GM12878 (cell line): Measurements from ENCODE around the gene LAYN. TPM values are rescaled to one million over a fixed set of nuclear protein-coding genes. Genes with fewer than 3 reads are reported as not detected.

ENCODE experiments used
- ATAC-seq: fragments of 200-7000 bp; cut with Tn5 transposase; 3 replicates; pipeline ENCODE4 v1.9.1; 2020; ENCODE audit warnings: mild to moderate bottlenecking, moderate library complexity
- BruUV-seq: library from RNA; stranded (reverse); fragments of 400-500 nt; replicated peaks from 2 replicates; lab custom pipeline; 2021; lab: Mats Ljungman, UMichigan
- CTCF ChIA-PET: fragments of 300-600 bp; sonication (Branson Sonifier 250); formaldehyde crosslinking; extraction: SDS; loops from one replicate; lab custom pipeline; 2021; ENCODE audit warnings: inconsistent platforms; lab: Yijun Ruan, JAX
- POLR2A ChIA-PET: fragments of 350-600 bp; formaldehyde crosslinking; extraction: SDS; loops from one replicate; lab custom pipeline; 2021; ENCODE audit warnings: inconsistent platforms; lab: Charles Lee
- RAD21 ChIA-PET: fragments of 300-600 bp; sonication (Branson Sonifier 250); formaldehyde crosslinking; loops from one replicate; lab custom pipeline; 2023; ENCODE audit warnings: antibody characterized with exemption; ENCODE audit not compliant: unreplicated experiment; lab: Charles Lee
- SMC1A ChIA-PET: fragments of 300-600 bp; sonication (Branson Sonifier 250); formaldehyde crosslinking; loops from one replicate; lab custom pipeline; 2023; ENCODE audit not compliant: unreplicated experiment, uncharacterized antibody; lab: Charles Lee
- DNase-seq: peaks from one replicate; pipeline ENCODE4 v3.0.0-alpha.2; 2011; ENCODE audit warnings: low read depth, low spot score
- FAIRE-seq: peaks from 3 replicates; lab custom pipeline; 2011; peaks lifted over from hg19 to GRCh38; lab: Jason Lieb, UNC
- H2AFZ ChIP-seq: 2 replicates; pipeline ENCODE4 v1.6.0; 2011; ENCODE audit warnings: low read depth, low read length, control low read depth; ENCODE audit not compliant: control insufficient read depth
- H3K27ac ChIP-seq: 2 replicates; pipeline ENCODE4 v1.5.1; 2011; ENCODE audit warnings: control low read depth; ENCODE audit not compliant: control insufficient read depth, insufficient read depth
- H3K27me3 ChIP-seq, 2 experiments: replicated peaks in 1 of 2; 2 replicates each; pipeline versions ENCODE4 v1.6.0 to v1.6.1; 2011; ENCODE audit warnings: low read length in 1 of 2; ENCODE audit not compliant: control insufficient read depth in 2 of 2, insufficient read depth in 2 of 2
- H3K36me3 ChIP-seq, 2 experiments: 2 replicates each; pipeline ENCODE4 v1.5.1; 2011; ENCODE audit warnings: low read length in 1 of 2; ENCODE audit not compliant: control insufficient read depth in 2 of 2, insufficient read depth in 2 of 2
- H3K4me1 ChIP-seq: 2 replicates; pipeline ENCODE4 v1.6.1; 2011; ENCODE audit warnings: mild to moderate bottlenecking, low read length, moderate library complexity, mixed read lengths; ENCODE audit not compliant: control insufficient read depth, insufficient read depth
- H3K4me2 ChIP-seq: 2 replicates; pipeline ENCODE4 v1.6.0; 2011; ENCODE audit warnings: control low read depth; ENCODE audit not compliant: control insufficient read depth, insufficient read depth
- H3K4me3 ChIP-seq: fragments of 200-600 bp; sonication (generic); 2 replicates; pipeline ENCODE4 v1.5.1; 2016
- H3K79me2 ChIP-seq: 2 replicates; pipeline ENCODE4 v1.6.0; 2011; ENCODE audit warnings: low read length; ENCODE audit not compliant: control insufficient read depth, insufficient read depth
- H3K9ac ChIP-seq: 2 replicates; pipeline ENCODE4 v1.8.0; 2011; ENCODE audit warnings: low read length, control low read depth, mixed read lengths; ENCODE audit not compliant: control insufficient read depth, insufficient read depth
- H3K9me3 ChIP-seq: replicated peaks from 3 replicates; pipeline ENCODE4 v1.5.1; 2011; ENCODE audit warnings: mild to moderate bottlenecking, low read length; ENCODE audit not compliant: control insufficient read depth, insufficient read depth
- H4K20me1 ChIP-seq: 2 replicates; pipeline ENCODE4 v1.6.0; 2011; ENCODE audit not compliant: control insufficient read depth, insufficient read depth
- ASH2L ChIP-seq: fragments of 300-600, 200-600 bp; sonication (generic); IDR thresholded peaks from 2 replicates; pipeline ENCODE4 v1.6.1; 2017; ENCODE audit warnings: low read depth, mild to moderate bottlenecking, borderline replicate concordance
- CBX5 ChIP-seq: sonication (generic); IDR thresholded peaks from 2 replicates; pipeline ENCODE4 v1.6.1; 2016; ENCODE audit warnings: low read depth, moderate library complexity, mild to moderate bottlenecking, inconsistent platforms
- EGR1 ChIP-seq, 2 experiments: IDR thresholded peaks; 1 replicate in 1 of 2; 2 replicates in 1 of 2; pipeline ENCODE4 v1.6.1; 2011 to 2012; ENCODE audit warnings: low read depth in 2 of 2, low read length in 2 of 2, borderline replicate concordance in 1 of 2, mild to moderate bottlenecking in 1 of 2, moderate library complexity in 1 of 2
- ETV6 ChIP-seq, 2 experiments: fragments of 450-650 bp in 1 of 2; IDR thresholded peaks in 1 of 2; conservative IDR thresholded peaks in 1 of 2; 2 replicates each; pipeline ENCODE4 v1.6.1; 2014; ENCODE audit warnings: antibody characterized with exemption in 1 of 2, borderline replicate concordance in 1 of 2, low read depth in 1 of 2, mild to moderate bottlenecking in 1 of 2, moderate library complexity in 1 of 2
- NR2F1 ChIP-seq: fragments of 450-650 bp; conservative IDR thresholded peaks from 2 replicates; pipeline ENCODE4 v1.6.1; 2017; ENCODE audit warnings: mild to moderate bottlenecking
- SMAD5 ChIP-seq: IDR thresholded peaks from 2 replicates; pipeline ENCODE4 v1.6.1; 2016; ENCODE audit warnings: antibody characterized with exemption, low read depth
- SUZ12 ChIP-seq: fragments of 200-600 bp; sonication (generic); IDR thresholded peaks from one replicate; pipeline ENCODE4 v1.6.1; 2018; ENCODE audit warnings: antibody characterized with exemption, mild to moderate bottlenecking; ENCODE audit not compliant: unreplicated experiment
- TAF1 ChIP-seq: IDR thresholded peaks from 2 replicates; pipeline ENCODE4 v1.6.1; 2011; ENCODE audit warnings: mild to moderate bottlenecking, low read depth, low read length, borderline replicate concordance
- TBL1XR1 ChIP-seq: IDR thresholded peaks from 2 replicates; pipeline ENCODE4 v1.6.1; 2012; ENCODE audit warnings: low read depth, low read length, improper control_type of control experiment
- ZBTB11 ChIP-seq: fragments of 450-650 bp; formaldehyde crosslinking; IDR thresholded peaks from 2 replicates; pipeline ENCODE4 v1.5.0; 2022; ENCODE audit warnings: mild to moderate bottlenecking, missing genetic modification characterization
- ZNF207 ChIP-seq: fragments of 450-650 bp; IDR thresholded peaks from 2 replicates; pipeline ENCODE4 v1.6.1; 2014; ENCODE audit warnings: antibody characterized with exemption, mild to moderate bottlenecking, borderline replicate concordance
- WGBS: methylation state at CpG from one replicate; pipeline ENCODE4 v1.1.6; 2016; ENCODE audit warnings: low lambda C conversion rate; ENCODE audit not compliant: insufficient replicate concordance, insufficient coverage; ENCODE audit errors: missing lambda C conversion rate; 5-methylcytosine and 5-hydroxymethylcytosine counted together
- in situ Hi-C: fragments of 300-500 bp; cut with MboI; formaldehyde crosslinking; loops from 9 replicates; pipeline ENCODE4 v1.14.3; 2018; ENCODE audit warnings: mixed read lengths
- intact Hi-C: fragments of 100-400 bp; cut with micrococcal nuclease; formaldehyde crosslinking; loops from one replicate; pipeline ENCODE4 v1.14.2; 2022; ENCODE audit not compliant: unreplicated experiment
- polyA plus RNA-seq, 11 experiments: library from polyadenylated mRNA; depleted of rRNA in 4 of 11; unstranded in 6 of 11; stranded (reverse) in 5 of 11; fragments of >200 nt; fragmentation: Nextera tagmentation in 4 of 11; fragmentation: Illumina TruSeq in 1 of 11; extraction: Ambion mirVana in 4 of 11; extraction: Trizol in 1 of 11; gene quantifications; 1 replicate in 1 of 11; 2 replicates in 10 of 11; pipeline versions ENCODE4 v1.2.1 to v1.2.3, GENCODE V29; 2011 to 2016; ENCODE audit warnings: inconsistent platforms in 2 of 11, missing spikeins in 2 of 11, low read depth in 1 of 11
- total RNA-seq, 4 experiments: library from RNA; depleted of rRNA in 3 of 4; stranded (reverse); fragments of >200 nt in 3 of 4; fragmentation: Illumina TruSeq in 1 of 4; extraction: Trizol in 1 of 4; gene quantifications; 2 replicates each; pipeline versions ENCODE4 v1.2.1 to v1.2.3, GENCODE V29; 2013 to 2021
- TF ChIP-seq, protein P1 (sequence below): fragments of 450-650 bp; IDR thresholded peaks from 2 replicates; pipeline ENCODE4 v1.6.1; 2017; ENCODE audit warnings: mild to moderate bottlenecking, low read depth, inconsistent platforms; ENCODE audit not compliant: poor library complexity, severe bottlenecking

LAYN gene
- total and polyA plus RNA-seq, 10 of the 15 experiments (the other 5 are each of a cell fraction or from before 2014, with no cell fraction given): 0.06 to 0.14 (median 0.10) TPM; not detected in 7

DNA sequence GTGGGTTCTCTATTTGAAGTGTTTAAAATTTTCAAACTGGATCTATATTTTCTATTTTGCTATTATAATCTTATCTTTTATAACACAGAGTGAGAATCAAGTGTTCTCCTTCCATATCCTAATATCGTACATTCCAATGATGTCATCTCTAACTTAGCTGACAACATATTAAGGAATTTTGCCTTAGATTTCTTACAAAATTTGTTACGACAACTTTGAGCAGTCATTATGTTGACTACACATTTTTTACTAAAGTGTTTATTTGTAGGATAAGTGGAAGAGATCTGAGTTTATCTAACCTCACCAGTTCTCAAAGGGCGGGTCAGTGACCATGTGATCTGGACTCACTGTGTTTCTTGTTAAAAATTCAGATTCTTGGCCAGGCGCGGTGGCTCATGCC lies 41.0 kb upstream of the LAYN start:
- TF ChIP-seq ASH2L (no peak), NR2F1 (no peak), SMAD5 (no peak), ETV6 (conservative IDR thresholded peaks at IDR 0.05 in 1 of 2, IDR thresholded peaks at IDR 0.05 in 1 of 2; ENCODE audit: borderline replicate concordance in 1 of 2, low read depth in 1 of 2) (no peak), ZBTB11 (no peak), TAF1 (no peak), EGR1 (IDR thresholded peaks at IDR 0.05; ENCODE audit: borderline replicate concordance in 1 of 2, low read depth in 2 of 2, low read length in 2 of 2) (no peak), CBX5 (no peak), ZNF207 (no peak), SUZ12 (no peak), TBL1XR1 (no peak)
- TF ChIP-seq, protein P1, sequence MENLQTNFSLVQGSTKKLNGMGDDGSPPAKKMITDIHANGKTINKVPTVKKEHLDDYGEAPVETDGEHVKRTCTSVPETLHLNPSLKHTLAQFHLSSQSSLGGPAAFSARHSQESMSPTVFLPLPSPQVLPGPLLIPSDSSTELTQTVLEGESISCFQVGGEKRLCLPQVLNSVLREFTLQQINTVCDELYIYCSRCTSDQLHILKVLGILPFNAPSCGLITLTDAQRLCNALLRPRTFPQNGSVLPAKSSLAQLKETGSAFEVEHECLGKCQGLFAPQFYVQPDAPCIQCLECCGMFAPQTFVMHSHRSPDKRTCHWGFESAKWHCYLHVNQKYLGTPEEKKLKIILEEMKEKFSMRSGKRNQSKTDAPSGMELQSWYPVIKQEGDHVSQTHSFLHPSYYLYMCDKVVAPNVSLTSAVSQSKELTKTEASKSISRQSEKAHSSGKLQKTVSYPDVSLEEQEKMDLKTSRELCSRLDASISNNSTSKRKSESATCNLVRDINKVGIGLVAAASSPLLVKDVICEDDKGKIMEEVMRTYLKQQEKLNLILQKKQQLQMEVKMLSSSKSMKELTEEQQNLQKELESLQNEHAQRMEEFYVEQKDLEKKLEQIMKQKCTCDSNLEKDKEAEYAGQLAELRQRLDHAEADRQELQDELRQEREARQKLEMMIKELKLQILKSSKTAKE: no peak
- H3K4me2 ChIP-seq: no peak overlapping the region
- WGBS: 87% methylated on average over 5 of the region's 5 CpGs
- FAIRE-seq: no peak
- in situ Hi-C loops (no loop called here), intact Hi-C loops (no loop called here)
- no peak overlapping the region for H3K9ac ChIP-seq
- H2AFZ ChIP-seq: no peak overlapping the region
- BruUV-seq: no TSS peak
- ChIA-PET POLR2A (no interaction called here), SMC1A (no interaction called here), CTCF (no interaction called here), RAD21 (no interaction called here)
- H4K20me1 ChIP-seq: no peaks in the 10 kb centered on the region
- no peaks in the 10 kb centered on the region for H3K9me3 ChIP-seq
- no peak for DNase-seq
- no peak for ATAC-seq
- no peaks in the 10 kb centered on the region for H3K4me1 ChIP-seq
- no peaks in the 10 kb centered on the region for H3K36me3 ChIP-seq
- no peak overlapping the region for H3K27ac ChIP-seq
- H3K4me3 ChIP-seq: no peak overlapping the region
- no peaks in the 10 kb centered on the region for H3K79me2 ChIP-seq
- H3K27me3 ChIP-seq: peaks cover 0 to 2% of the 10 kb centered on the region in 2 experiments; a peak in 2 of 4 replicates
